Activated CD4-positive, CD25-positive, alpha-beta regulatory T cell treated with anti-CD3 and anti-CD28 coated beads, Interleukin-2, amount 50 U/mL, for 72 hours (primary cell): ENCODE results near the gene UNC13D.
"Not testable (repeated sequence)": the region's sequence is repeated elsewhere in the genome, so short reads cannot be mapped to it uniquely, and the experiment has no call there.

Source experiments
- DNase-seq: peaks from one replicate; pipeline ENCODE4 v3.0.0; 2021

Gene UNC13D

DNA sequence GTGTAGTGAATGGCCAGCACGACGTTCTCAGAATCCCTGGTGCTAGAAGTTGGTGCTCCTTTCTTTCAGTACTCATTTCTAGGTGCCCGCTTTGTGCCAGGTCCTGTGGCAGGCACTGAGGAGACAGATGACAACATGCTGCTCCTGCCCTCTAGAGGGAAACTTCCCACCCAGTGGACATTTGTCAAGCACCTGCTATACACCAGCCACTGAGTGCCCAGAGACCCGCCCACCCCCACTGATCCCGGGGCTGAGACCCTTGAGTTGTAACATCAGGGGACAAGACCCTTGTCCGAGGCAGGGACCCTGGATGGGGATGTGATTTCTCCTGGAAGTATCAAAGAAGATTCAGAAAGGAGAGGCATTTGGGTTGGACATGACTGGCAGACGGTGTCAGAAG is 25.1 kb downstream of the UNC13D start:
- DNase-seq: no peak

DNA sequence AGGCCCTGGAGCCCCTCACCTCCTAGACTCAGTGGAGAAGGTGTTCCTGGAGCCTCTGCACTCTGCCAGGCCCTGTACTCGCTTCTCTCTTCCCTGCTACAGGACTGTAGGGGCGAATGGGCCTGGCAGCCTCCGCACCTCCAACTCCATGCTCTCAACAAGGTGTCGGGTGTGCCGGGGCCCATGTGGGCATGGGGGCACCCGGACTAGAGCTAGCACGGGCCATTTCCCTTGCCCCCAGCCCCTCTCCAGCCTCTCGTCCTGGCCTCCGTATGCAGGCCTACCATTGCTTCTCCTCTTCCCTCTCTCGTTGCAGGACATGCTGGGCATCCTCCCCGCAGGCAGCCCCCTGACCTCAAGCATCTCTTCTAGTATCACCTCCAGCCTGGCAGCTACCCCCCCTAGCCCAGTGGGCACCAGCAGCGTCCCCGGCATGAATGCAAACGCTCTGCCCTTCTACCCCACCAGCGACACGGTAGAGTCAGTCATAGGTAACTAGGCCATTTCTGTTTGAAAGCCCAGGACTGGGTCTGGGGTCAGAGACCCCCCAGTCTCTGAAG is 25.8 kb downstream of the UNC13D start:
- DNase-seq: no peak

DNA sequence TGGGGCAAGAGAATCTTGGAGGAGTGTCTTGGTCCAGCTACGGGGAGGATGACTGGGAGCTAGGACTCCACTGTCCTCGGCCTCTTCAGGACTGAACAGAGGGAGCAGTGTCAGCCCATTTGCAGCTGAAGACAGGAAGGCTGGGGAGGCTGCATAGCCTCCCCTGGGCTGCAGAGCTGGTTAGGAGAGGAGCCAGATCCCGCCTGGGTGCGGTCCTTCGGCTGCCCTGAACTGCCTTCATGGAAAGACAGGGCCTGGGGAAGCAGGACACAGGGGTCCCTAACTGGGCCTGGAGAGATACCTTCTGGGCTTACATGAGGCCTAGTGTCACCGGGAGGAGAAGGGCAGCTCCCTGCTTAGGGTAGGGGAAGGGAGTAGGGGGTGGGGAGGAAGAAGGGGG is 26.6 kb downstream of the UNC13D start:
- no peak for DNase-seq

DNA sequence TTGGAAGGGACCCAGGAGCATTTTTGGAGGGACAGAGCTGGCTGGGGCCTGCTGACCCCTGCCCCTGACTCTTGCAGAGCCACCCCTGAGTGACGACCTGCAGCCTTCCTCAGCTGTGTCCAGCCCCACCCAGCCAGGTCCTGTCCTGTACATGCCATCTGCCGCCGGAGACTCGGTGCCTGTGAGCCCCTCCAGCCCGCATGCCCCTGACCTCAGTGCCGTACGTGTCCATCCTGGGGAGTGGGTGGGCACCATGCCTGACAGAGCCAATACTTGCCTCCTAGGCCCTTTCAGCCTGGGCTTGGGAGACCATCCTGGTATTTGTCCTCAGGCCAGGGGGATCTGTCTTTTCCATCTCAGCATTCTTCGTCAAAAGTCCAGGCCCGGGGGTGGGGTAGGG is 27.5 kb downstream of the UNC13D start:
- DNase-seq: no peak

DNA sequence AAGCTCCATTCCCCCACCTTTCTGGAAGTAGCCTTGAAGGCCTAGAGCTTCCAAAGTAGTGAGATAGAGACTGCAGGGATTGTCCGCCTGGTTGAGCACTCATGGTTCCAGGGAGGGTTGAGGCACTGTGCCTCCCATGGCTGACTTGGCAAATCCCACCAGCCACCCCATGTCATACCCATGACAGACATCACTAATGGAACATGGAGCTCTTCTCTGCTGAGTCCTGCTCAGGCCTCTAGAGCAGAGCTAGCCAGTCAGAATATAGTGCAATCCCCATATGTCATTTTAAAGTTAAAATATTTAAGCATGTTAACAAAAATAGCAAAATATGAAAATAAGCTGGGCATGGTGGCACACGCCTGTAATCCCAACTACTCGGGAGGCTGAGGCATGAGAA is 28.8 kb downstream of the UNC13D start:
- no peak for DNase-seq

DNA sequence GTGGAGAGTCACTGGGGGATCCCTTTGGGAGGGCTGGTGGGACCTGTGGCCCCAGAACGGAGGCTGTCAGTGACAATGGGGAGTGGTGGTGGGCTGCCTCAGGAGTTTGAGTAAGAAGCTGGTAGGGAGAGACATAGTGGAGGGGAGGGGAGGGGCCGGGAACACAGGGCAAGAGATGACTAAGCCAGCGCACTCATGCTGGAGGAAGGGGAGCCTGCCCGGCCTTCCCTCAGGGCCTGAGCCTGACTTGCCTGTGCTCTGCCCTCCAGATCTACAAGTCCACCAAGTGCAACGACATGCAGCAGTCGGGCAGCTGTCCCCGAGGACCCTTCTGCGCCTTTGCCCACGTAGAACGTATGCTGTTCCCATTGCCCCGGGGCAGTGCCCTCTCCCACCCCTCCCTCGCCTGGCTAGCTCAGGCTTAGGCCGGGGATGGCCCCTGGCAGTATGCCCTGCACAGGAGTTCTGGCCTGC is 29.3 kb downstream of the UNC13D start:
- DNase-seq: no peak

DNA sequence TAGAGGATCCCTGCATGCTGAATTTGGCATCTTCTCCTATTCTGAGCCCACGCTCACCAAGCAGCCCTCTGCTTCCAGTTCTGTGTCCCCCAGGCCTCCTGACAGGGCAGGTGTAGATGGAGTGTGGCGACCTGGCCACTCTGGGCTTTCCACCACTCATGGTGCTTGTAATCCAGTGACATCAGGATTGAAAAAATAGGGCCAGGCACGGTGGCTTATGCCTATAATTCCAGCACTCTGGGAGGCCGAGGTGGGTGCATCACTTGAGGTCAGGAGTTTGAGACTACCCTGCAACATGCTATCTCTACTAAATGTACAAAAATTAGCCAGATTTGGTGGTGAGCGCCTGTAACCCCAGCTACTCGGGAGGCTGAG is 30.2 kb downstream of the UNC13D start:
- DNase-seq: no peak

DNA sequence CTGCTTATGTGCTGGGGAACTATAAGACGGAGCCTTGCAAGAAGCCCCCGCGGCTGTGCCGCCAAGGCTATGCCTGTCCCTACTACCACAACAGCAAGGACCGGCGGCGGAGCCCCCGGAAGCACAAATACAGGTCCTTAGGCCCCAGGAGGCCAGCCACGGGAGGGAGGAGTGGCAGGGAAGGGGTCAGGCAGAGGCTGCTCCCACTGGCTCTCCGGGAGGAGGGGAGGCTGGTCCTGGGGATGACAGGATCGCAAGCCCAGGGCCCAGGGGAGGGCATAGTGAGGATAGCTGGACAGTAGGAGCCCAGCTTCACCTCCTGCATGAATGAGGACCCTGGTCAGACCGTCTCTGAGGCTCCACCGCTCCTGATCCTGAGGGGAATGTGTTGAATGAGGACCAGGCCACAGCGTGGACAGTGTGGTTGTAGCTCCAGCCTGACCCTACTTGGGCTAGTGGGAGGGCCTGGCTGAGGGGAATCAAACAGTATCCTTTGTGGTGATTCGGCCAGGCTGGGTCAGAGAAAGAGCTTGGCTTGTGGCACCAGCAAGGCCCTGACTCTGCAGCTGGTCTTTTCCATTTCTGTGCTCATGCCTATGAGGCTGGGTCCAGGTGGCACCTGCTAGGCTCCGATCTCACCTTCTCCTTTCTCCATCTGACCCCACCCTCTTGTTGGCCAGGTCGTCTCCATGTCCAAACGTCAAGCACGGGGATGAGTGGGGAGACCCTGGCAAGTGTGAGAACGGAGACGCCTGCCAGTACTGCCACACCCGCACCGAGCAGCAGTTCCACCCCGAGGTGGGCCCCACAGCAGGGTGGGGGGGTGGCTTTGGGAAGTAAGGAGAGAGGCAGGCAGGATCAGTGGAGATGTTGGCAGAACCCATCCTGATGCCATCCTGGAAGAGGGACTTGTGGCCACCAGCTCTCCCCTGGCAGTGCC is 30.9 kb downstream of the UNC13D start:
- no peak for DNase-seq

DNA sequence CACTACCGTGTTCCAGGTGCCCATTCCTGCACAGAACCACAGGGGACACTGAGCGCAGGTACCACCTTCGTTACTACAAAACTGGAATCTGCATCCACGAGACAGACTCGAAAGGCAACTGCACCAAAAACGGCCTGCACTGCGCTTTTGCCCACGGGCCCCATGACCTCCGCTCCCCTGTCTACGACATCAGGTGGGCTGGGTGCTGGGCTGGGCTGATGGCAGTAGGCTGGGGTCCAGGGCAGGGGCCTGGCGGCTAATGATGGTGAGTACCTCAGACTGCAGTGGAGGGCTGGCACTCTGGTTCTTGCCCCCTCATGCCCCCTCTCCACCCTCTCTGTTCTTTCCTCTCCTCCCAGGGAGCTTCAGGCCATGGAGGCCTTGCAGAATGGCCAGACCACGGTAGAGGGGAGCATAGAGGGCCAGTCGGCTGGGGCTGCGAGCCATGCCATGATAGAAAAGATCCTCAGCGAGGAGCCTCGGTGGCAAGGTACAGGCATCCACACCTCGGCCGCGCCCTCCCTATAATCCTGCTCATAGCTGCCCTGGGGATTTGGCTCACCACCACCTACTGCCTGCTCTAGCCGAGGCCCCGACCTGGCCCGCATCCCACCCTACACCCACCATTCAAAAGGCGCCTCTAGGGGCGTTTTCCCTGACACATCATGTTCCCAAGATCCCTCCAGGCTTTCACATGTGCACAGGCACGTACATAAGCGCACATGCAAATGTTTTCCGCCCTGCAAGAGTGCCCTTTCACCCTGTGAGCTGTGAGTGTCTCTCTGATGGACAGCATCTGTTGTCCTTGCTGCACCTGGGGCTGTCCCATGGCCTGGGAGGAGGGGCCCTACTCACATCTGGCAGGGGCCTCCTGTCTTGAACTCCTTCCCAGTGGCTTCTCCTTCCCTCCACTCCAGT is 31.8 kb downstream of the UNC13D start:
- no peak for DNase-seq

DNA sequence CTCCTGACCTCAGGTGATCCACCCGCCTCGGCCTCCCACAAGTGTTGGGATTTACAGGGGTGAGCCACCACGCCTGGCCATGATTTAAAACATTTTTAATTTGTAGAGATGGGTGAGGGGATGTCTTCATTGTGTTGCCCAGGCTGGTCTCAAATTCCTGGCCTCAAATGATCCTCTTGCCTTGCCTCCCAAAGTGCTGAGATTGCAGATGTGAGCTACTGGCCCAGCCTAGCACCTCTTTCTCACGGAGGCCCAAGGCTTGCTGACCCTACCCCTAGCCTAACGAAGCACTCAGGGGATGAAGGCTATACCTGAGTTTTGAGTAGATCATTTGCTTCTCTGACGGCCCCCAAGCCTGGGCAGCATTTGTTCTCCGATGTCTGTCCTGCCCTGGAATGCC is 33.0 kb downstream of the UNC13D start:
- no peak for DNase-seq

DNA sequence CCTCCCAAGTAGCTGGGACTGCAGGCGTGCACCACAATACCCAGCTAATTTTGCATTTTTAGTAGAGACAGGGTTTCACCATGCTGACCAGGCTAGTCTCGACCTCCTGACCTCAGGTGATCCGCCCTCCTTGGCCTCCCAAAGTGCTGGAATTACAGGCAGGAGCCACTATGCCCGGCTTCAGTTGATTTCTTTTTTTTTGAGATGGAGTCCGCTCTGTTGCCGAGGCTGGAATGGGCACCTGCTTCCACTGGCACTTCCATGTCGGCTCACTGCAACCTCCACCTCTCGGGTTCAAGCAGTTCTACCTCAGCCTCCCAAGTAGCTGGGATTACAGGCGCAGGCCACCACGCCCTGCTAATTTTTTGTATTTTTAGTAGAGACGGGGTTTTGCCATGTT is 33.4 kb downstream of the UNC13D start:
- not testable (repeated sequence) for DNase-seq

DNA sequence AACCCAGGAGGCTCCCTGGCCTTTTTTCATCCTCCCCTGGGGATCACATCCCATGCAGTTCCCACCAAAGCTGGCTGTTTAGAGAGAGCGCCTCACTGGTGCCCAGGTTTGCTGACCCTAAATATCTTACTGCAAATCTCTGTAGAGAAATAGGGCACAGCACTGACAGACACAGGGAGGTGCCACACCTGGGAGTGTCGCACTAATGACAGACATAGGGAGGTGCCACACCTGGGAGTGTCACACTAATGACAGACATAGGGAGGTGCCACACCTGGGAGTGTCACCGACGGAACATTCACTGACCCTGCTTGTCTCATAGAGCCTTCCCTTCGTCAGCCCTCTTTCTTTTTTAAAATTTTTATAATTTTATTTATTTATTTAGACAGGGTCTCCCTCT is 34.0 kb downstream of the UNC13D start:
- DNase-seq: no peak

DNA sequence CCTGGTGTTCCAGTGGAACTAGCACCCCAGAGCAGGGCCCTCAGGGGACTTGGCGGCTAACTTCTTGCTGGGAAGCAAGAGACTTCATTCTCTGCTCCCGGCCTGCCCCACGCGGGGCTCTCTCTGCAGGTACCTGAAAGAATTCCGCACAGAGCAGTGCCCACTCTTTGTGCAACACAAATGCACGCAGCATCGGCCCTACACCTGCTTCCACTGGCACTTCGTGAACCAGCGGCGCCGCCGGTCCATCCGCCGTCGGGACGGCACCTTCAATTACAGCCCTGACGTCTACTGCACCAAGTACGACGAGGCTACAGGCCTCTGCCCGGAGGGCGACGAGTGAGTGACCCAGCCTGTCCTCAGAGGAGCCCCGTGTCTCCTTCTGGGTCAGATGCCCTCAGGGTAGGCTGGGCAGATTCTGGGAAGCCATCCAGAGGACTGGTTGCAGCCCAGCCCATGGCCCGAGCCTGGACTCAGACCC is 34.5 kb downstream of the UNC13D start:
- no peak for DNase-seq

DNA sequence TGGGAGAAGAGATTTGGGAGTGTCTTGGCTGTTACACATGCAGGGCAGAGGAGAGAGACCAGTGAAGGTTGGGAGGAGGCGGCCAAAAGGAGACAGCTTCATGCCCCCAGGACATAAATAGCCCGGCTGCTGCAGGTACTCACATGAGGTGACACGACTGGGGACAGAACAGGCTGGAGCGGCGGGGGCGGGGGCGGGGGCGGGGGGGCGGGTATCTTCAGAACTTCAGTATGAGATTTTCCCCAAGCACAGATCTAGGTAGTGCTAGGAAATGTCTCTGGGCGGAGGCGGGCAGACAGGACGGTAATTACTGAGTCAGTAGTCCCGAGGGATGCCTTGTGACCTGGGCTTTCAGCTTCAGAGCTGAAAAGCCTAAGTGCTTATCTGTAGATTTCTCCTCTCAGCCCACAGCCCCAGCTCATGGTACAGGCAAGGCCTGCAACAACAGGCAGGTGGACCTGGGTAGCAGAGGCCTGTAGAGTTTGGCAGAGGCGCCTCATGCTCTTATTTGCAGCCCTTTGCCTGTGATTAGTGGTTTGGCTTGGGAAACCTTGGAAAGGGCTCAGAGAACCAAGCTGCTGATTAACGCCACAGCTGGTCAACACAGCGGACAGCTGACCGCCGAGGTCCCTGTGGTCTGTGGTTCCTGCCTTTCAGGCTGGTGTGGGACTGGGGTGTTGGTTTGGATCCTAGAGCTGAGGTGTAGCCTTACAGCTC is 35.1 kb downstream of the UNC13D start:
- DNase-seq: no peak

DNA sequence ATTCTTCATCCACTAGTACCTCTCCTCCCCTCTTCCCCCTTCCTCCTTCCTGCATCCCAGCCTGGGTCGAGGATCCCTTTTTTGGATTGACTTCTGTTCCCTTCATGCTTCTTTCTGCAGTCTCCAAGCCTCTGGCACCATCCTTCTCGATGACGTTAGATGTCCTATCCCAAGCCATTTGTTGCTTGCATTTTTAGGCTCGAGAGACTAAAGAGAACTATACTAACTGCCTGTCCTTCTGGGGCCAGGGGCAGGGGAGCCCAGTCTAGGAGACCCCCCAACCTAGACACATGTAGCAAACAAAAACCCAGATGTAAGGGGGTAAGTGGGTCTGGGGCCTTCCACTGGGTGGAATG is 35.7 kb downstream of the UNC13D start:
- DNase-seq: no peak

DNA sequence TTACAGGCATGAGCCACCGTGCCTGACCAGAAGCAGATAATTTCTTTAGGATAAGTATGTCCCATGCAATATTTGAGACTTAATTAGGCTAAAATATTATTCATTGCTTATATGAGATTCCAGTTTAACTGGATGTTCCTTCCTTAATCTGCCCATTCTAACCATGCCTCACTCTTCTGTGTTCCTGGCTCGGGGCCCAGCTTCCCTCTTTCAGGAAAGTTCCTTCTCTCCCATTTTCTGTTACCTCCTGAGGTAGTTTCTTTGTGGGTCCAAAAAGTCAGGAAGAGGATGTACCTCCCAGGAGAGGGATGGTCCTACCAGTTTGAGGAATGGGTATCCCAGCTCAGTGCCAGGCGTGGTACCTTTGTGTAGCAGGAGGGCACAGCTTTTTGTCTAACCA is 36.3 kb downstream of the UNC13D start:
- no peak for DNase-seq

DNA sequence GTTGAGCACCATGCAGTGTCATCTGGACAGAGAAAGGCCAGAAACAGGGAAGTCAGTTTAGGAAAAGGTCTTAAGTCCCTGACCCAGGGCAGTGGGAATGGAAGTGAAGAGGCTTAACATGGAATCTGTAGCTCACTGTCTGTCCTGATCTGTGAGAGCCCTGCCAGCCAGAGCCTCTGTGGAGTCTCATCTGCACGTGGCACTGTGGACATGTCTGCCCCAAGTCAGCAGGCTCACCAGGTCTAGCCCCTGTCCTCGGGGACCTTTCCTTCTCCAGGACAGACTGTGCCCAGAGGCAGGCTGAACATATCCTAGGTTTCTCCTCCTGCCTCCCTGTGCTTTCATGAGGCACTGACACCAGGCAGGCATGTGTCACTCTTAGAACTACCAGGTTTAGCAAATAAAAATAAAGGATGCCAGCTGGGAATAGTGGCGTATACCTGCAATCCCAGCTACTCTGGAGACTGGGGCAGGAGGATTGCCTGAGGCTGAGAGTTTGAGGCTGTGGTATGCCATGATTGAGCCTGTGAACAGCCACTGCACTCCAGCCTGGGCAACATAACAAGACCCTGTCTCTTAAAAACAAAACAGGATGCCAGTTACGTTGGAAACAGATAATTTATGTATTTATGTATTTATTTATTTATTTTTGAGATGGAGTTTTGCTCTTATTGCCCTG is 37.2 kb downstream of the UNC13D start:
- no peak for DNase-seq

DNA sequence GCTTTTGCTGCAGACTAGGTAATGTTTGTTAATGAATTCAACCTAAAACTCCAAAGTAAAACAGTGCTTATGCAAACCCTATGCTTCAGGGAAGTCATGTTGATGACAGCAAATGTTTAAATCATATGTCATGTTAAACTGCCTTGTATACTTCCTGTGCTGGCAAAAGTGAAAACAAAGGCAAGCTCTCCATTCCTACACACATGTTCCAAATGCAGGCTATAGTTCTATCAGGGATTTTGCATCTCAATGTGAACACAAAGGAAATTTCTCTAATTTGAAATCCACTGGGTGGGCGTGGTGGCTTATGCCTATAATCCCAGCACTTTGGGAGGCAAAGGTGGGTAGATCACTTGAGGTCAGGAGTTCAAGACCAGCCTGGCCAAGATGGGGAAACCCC is 40.3 kb downstream of the UNC13D start:
- DNase-seq: no peak

DNA sequence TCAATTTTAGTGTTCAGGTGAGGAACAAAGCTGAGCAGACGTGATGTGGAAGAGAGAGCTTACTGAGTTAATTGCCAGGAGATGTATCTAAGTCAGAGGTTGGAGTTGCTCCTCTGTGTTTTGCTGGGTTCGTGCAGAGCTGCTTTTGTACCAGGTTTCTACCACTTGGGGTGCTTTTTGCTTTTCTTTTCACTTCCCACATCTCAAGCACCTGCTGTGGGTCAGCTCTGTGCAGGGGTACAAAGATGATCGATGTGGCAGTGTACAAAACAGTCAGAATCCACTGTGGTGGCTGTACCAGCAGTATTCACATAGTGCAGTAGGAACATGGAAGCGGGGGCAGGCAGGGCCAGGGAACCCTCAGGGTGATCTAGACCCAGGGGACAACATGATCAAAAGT is 44.8 kb downstream of the UNC13D start:
- DNase-seq: no peak

DNA sequence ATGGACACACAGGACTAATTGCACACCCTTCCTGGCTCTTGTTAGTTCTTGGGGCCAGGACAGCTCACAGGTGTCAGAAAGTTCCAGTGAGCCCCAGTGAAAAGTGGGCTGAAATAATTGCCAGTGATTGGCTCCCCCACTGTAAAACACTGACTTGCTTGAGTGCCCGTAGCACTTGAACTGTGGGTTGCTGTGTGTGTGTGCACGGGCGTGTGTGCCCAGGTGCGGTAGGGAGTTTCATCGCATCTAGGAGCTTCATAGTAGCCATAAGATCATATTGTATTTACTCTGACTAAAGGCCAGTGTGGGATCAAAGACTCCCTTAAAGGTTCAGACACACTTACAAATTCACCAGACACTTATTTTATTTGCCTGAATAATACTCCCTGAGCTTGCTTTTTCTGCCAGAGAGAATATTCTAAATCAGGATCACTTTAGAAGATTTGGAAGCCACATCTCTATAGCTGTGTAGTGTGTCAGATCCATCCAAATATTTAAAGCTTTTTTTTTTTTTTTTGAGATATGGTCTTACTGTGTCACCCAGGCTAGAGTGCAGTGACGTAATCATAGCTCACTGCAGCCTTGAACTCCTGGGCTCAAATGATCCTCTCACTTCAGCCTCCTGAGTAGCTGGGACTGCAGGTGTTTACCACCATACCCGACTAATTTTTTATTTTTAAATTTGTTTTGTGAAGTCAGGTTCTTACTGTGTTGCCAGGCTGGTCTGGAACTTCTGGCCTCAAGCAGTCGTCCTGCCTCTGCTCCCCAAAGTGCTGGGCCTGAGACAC is 48.2 kb downstream of the UNC13D start:
- no peak for DNase-seq

DNA sequence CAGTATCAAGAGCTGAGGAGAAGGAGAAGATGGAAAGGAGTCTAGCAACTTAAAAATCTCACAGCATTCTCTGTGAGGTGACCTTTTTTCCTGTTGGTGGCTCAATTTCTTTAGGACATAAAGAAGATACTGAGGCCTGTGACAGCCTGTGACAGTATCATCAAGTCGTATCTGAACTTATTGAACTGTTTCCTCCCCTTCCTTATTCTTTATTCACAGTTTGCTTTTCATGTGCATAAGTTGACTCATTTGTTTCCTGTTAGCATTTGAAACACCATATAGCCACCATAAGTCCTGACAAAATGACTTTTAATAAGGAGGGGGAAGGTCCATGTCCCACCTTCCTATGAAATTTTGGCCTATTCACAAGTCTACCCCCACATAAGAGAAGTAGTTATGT is 50.7 kb downstream of the UNC13D start:
- DNase-seq: no peak
